Spleen (tissue), 11 donors: ENCODE results near the gene TGFB1I1. TPM values are rescaled to one million over a fixed set of nuclear protein-coding genes. Genes with fewer than 3 reads are reported as not detected.
A peak's percentile ranks its signal among the peaks of the same experiment; 100 is the strongest.

Source experiments
- DNase-seq: peaks from one replicate; pipeline ENCODE4 v3.0.0-alpha.2; 2020
- H3K27ac ChIP-seq, 8 donors: fragments of 200-600 bp; sonication (generic) in 7 of 8; 1 replicate in 4 of 8; 2 replicates in 4 of 8; pipeline versions ENCODE4 v1.5.0 to v1.8.0; 2016 to 2021; ENCODE audit warnings: inconsistent platforms in 4 of 8, mild to moderate bottlenecking in 4 of 8, moderate library complexity in 1 of 8
- H3K27me3 ChIP-seq, 7 donors: fragments of 200-600 bp; sonication (generic) in 6 of 7; replicated peaks in 1 of 7; 1 replicate in 4 of 7; 2 replicates in 3 of 7; pipeline versions ENCODE4 v1.5.0 to v1.8.0; 2016 to 2021; ENCODE audit warnings: inconsistent platforms in 3 of 7, mild to moderate bottlenecking in 1 of 7
- H3K36me3 ChIP-seq, 6 donors: fragments of 200-600 bp; sonication (generic) in 5 of 6; 1 replicate in 4 of 6; 2 replicates in 2 of 6; pipeline versions ENCODE4 v1.5.0 to v1.8.0; 2016 to 2021; ENCODE audit warnings: inconsistent platforms in 2 of 6
- H3K4me1 ChIP-seq, 6 donors: fragments of 200-600 bp; sonication (generic) in 5 of 6; 1 replicate in 3 of 6; 2 replicates in 3 of 6; pipeline versions ENCODE4 v1.5.0 to v1.8.0; 2016 to 2021; ENCODE audit warnings: inconsistent platforms in 3 of 6
- H3K4me3 ChIP-seq, 8 donors: fragments of 200-600 bp; sonication (generic) in 7 of 8; 1 replicate in 4 of 8; 2 replicates in 4 of 8; pipeline versions ENCODE4 v1.5.0 to v1.8.0; 2016 to 2021; ENCODE audit warnings: inconsistent platforms in 4 of 8, mild to moderate bottlenecking in 4 of 8, moderate library complexity in 2 of 8
- H3K9me3 ChIP-seq, 8 donors: fragments of 200-600 bp; sonication (generic) in 7 of 8; 1 replicate in 4 of 8; 2 replicates in 4 of 8; pipeline versions ENCODE4 v1.5.0 to v1.8.0; 2016 to 2021; ENCODE audit warnings: inconsistent platforms in 4 of 8
- POLR2A ChIP-seq, 3 donors: fragments of 450-650 bp; IDR thresholded peaks; one replicate each; pipeline ENCODE4 v1.5.1; 2017; ENCODE audit warnings: antibody characterized with exemption in 3 of 3, mild to moderate bottlenecking in 1 of 3
- POLR2AphosphoS5 ChIP-seq, 3 donors: sonication (generic); formaldehyde crosslinking; IDR thresholded peaks; one replicate each; pipeline ENCODE4 v1.5.1; 2017; ENCODE audit warnings: antibody characterized with exemption in 3 of 3
- WGBS, 5 donors: extraction: QIAGEN DNeasy Blood & Tissue Kit in 3 of 5; methylation state at CpG; one replicate each; pipeline versions ENCODE4 v1.1.5 to v1.1.7; 2013 to 2018; 5-methylcytosine and 5-hydroxymethylcytosine counted together
- intact Hi-C: fragments of 100-400 bp; cut with DNase I; formaldehyde crosslinking; loops from one replicate; pipeline ENCODE4 v1.15.0; 2023; ENCODE audit warnings: low total_unique reads
- polyA plus RNA-seq, 3 donors: library from polyadenylated mRNA; stranded (reverse); fragments of 200-250 nt; gene quantifications; one replicate each; pipeline ENCODE4 v1.2.1, GENCODE V29; 2013
- total RNA-seq, 7 donors: library from RNA; depleted of rRNA in 3 of 7; stranded (reverse); fragments of >200 nt in 3 of 7; fragmentation: NEBNext Ultra II Directional in 4 of 7; extraction: Animal tissue kit (Norgen Biotek cat#: 25700) in 4 of 7; gene quantifications; one replicate each; pipeline versions ENCODE4 v1.1.0 to v1.2.1, GENCODE V29; 2016 to 2021
- TF ChIP-seq, protein P1 (sequence below), 11 experiments: fragments of 200-600 bp in 7 of 11; fragments of 450-650 bp in 4 of 11; sonication (generic) in 4 of 11; IDR thresholded peaks in 8 of 11; conservative IDR thresholded peaks in 3 of 11; 1 replicate in 7 of 11; 2 replicates in 4 of 11; pipeline versions ENCODE4 v1.4.0 to v1.8.0; 2016 to 2021; ENCODE audit warnings: antibody characterized with exemption in 11 of 11, inconsistent platforms in 4 of 11, mild to moderate bottlenecking in 1 of 11
- donor health status: healthy with polysubstance abuse.
- donor health status: DM: no; HTN: no; CAD: no; lungs with moderate emphysema.
- donor health status: DM: no; HTN: no; CAD: no.
- donor health status: Bipolar disorder and iron deficiency.
- donor health status: healthy.
- donor health status: DM: no; HTN: no; CAD: no.
- donor health status: DM: yes; HTN: yes; CAD: no.

The TGFB1I1 gene
- total and polyA plus RNA-seq, 10 donors, result 10.7 to 69.0 (median 27.4) TPM

DNA sequence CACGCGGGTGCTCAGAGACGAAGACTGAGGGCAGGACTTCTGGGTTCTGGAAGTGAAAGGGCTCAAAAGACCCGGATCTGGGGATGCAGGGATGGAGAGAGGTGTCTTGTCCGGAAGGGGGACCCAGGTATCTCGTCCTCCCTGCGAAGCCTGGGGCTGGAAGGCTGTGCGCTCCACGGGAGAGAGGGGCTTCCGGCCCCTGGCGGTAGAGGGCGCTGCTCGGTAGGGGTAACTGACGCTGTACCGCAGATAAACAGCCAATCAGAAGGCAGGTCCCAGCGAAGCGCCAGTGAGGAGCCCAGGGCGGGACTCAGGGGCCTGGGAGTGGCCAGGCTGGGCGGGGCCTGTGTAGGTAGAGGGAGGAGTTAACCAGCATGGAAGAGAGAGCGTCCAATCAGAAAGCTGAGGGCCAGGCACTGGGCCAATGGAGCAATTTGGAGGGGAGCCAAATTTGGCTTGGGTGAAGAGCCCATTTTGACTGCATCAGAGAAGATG is 804 bp downstream of the TGFB1I1 start:
- Histone ChIP-seq H3K4me1 (peaks cover 9 to 74% (median 40%) of the 10 kb centered on the region in 6 donors), H3K27me3 (peaks cover 0 to 63% (median 17%) of the 10 kb centered on the region in 7 donors), H3K27ac (peak overlapping the region; percentile 35 to 85 (median 82)), H3K9me3 (no peaks in the 10 kb centered on the region), H3K36me3 (peaks cover 0 to 44% (median 0%) of the 10 kb centered on the region in 6 donors), H3K4me3 (peak overlapping the region; percentile 14 to 68 (median 38))
- TF ChIP-seq, protein P1, sequence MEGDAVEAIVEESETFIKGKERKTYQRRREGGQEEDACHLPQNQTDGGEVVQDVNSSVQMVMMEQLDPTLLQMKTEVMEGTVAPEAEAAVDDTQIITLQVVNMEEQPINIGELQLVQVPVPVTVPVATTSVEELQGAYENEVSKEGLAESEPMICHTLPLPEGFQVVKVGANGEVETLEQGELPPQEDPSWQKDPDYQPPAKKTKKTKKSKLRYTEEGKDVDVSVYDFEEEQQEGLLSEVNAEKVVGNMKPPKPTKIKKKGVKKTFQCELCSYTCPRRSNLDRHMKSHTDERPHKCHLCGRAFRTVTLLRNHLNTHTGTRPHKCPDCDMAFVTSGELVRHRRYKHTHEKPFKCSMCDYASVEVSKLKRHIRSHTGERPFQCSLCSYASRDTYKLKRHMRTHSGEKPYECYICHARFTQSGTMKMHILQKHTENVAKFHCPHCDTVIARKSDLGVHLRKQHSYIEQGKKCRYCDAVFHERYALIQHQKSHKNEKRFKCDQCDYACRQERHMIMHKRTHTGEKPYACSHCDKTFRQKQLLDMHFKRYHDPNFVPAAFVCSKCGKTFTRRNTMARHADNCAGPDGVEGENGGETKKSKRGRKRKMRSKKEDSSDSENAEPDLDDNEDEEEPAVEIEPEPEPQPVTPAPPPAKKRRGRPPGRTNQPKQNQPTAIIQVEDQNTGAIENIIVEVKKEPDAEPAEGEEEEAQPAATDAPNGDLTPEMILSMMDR (IDR thresholded peaks at IDR 0.05 in 8 of 11, conservative IDR thresholded peaks at IDR 0.05 in 3 of 11), result peak in 9 of 11 experiments; percentile 24 to 60 (median 56)
- TF ChIP-seq POLR2AphosphoS5 (IDR thresholded peaks at IDR 0.05) (peak; percentile 37 to 48 (median 41)), POLR2A (IDR thresholded peaks at IDR 0.05) (no peak)
- peak; percentile 80 for DNase-seq
- 52 to 66% (median 59%) methylated on average over 20 of the region's 20 CpGs for WGBS, 5 donors
- intact Hi-C loops, result no loop called here

DNA sequence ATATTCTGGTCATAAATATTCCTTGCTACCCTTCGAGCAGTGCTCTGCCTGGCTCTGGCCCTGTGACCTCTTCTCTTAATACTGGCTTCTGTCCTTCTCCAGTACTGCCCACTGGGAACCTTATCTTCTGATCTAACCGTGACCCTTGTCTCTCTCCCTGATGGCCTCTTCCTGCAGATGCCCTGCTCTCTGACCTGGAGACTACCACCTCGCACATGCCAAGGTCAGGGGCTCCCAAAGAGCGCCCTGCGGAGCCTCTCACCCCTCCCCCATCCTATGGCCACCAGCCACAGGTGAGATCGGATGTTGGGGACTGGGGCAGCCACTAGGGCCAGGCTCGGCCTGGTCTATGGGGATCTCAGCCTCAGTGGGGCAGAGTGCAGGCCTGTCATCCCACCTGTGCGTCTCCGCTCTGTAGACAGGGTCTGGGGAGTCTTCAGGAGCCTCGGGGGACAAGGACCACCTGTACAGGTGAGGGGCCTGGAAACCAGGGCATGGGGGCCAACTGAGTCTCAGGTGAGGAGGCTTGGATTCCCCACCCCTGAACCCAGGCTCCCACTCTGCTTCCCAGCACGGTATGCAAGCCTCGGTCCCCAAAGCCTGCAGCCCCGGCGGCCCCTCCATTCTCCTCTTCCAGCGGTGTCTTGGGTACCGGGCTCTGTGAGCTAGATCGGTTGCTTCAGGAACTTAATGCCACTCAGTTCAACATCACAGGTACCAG is 1.5 kb downstream of the TGFB1I1 start:
- peak; percentile 69 for DNase-seq
- 87 to 92% (median 88%) methylated on average over 17 of the region's 17 CpGs for WGBS, 5 donors
- peak overlapping the region in 2 of 8 donors; percentile 39 to 68 for H3K4me3 ChIP-seq
- TF ChIP-seq POLR2A (IDR thresholded peaks at IDR 0.05) (no peak), POLR2AphosphoS5 (IDR thresholded peaks at IDR 0.05) (no peak)
- TF ChIP-seq, protein P1 (IDR thresholded peaks at IDR 0.05 in 8 of 11, conservative IDR thresholded peaks at IDR 0.05 in 3 of 11), result no peak
- H3K9me3 ChIP-seq, result no peaks in the 10 kb centered on the region
- peak overlapping the region in 1 of 8 donors; percentile 82 for H3K27ac ChIP-seq
- H3K4me1 ChIP-seq, result peaks cover 9 to 75% (median 44%) of the 10 kb centered on the region in 6 donors
- H3K27me3 ChIP-seq, result peaks cover 0 to 65% (median 17%) of the 10 kb centered on the region in 7 donors
- intact Hi-C loops, result no loop called here
- peaks cover 0 to 50% (median 0%) of the 10 kb centered on the region in 6 donors for H3K36me3 ChIP-seq

DNA sequence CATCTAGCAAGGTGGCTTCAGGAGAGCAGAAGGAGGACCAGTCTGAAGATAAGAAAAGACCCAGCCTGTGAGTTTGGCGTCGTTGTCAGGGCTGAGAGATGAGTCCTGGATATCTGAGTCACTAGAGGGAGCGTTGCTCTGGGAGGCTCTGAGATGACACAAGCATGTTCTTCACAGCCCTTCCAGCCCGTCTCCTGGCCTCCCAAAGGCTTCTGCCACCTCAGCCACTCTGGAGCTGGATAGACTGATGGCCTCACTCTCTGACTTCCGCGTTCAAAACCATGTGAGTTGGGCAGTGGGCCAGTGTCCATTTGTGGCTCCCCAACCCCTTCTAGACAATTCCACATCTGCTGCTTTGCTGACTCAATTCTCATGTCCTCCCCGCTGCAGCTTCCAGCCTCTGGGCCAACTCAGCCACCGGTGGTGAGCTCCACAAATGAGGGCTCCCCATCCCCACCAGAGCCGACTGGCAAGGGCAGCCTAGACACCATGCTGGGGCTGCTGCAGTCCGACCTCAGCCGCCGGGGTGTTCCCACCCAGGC is 2.3 kb downstream of the TGFB1I1 start:
- peaks cover 0 to 50% (median 0%) of the 10 kb centered on the region in 6 donors for H3K36me3 ChIP-seq
- no peaks in the 10 kb centered on the region for H3K9me3 ChIP-seq
- intact Hi-C loops, result no loop called here
- 75 to 95% (median 84%) methylated on average over 11 to 12 of the region's 12 CpGs for WGBS, 5 donors
- peaks cover 0 to 65% (median 17%) of the 10 kb centered on the region in 7 donors for H3K27me3 ChIP-seq
- H3K27ac ChIP-seq, result no peak overlapping the region
- no peak overlapping the region for H3K4me3 ChIP-seq
- DNase-seq, result peak; percentile 64
- H3K4me1 ChIP-seq, result peaks cover 9 to 75% (median 44%) of the 10 kb centered on the region in 6 donors
- TF ChIP-seq POLR2AphosphoS5 (IDR thresholded peaks at IDR 0.05), result no peak
- TF ChIP-seq, protein P1 (IDR thresholded peaks at IDR 0.05 in 8 of 11, conservative IDR thresholded peaks at IDR 0.05 in 3 of 11), result no peak
- no peak for TF ChIP-seq POLR2A (IDR thresholded peaks at IDR 0.05)
